Endodermal cell (in vitro differentiated cells): Measurements from ENCODE around the gene NAXE. TPM values are rescaled to one million over a fixed set of nuclear protein-coding genes. Genes with fewer than 3 reads are reported as not detected.

Source experiments
- DNase-seq: peaks from one replicate; pipeline ENCODE4 v3.0.0-alpha.2; 2017
- H3K27ac ChIP-seq: 2 replicates; pipeline ENCODE4 v1.5.1; 2013; ENCODE audit warnings: mild to moderate bottlenecking, low read depth, low read length, moderate library complexity
- H3K27me3 ChIP-seq: 2 replicates; pipeline ENCODE4 v1.6.1; 2013; ENCODE audit warnings: mild to moderate bottlenecking, low read length, moderate library complexity; ENCODE audit not compliant: insufficient read depth, control insufficient read depth, poor library complexity, severe bottlenecking
- H3K36me3 ChIP-seq: 2 replicates; pipeline ENCODE4 v1.7.0; 2013; ENCODE audit warnings: mild to moderate bottlenecking, low read length, moderate library complexity; ENCODE audit not compliant: control insufficient read depth, insufficient read depth
- H3K4me1 ChIP-seq: one replicate; pipeline ENCODE4 v1.7.0; 2013; ENCODE audit warnings: low read length; ENCODE audit not compliant: control insufficient read depth, insufficient read depth
- H3K4me3 ChIP-seq: 2 replicates; pipeline ENCODE4 v1.5.1; 2013; ENCODE audit warnings: mild to moderate bottlenecking, low read length, moderate library complexity
- H3K9ac ChIP-seq: 2 replicates; pipeline ENCODE4 v1.6.1; 2013; ENCODE audit warnings: mild to moderate bottlenecking, low read length, moderate library complexity; ENCODE audit not compliant: poor library complexity, severe bottlenecking; ENCODE audit errors: extremely low read depth
- H3K9me3 ChIP-seq: 2 replicates; pipeline ENCODE4 v1.6.1; 2013; ENCODE audit warnings: mild to moderate bottlenecking, low read length, moderate library complexity; ENCODE audit not compliant: control insufficient read depth
- H3K27ac Mint-ChIP-seq: 2 replicates; pipeline ENCODE4 v1.8.0; 2020; ENCODE audit warnings: mixed read lengths
- H3K27me3 Mint-ChIP-seq: 2 replicates; pipeline ENCODE4 v1.8.0; 2021; ENCODE audit warnings: mild to moderate bottlenecking, mixed read lengths; ENCODE audit not compliant: insufficient read depth
- H3K36me3 Mint-ChIP-seq: 2 replicates; pipeline ENCODE4 v1.8.0; 2020; ENCODE audit warnings: low read depth, mixed read lengths
- H3K4me1 Mint-ChIP-seq: 2 replicates; pipeline ENCODE4 v1.8.0; 2020; ENCODE audit warnings: mixed read lengths
- H3K4me3 Mint-ChIP-seq: 2 replicates; pipeline ENCODE4 v1.8.0; 2020; ENCODE audit warnings: mild to moderate bottlenecking, moderate library complexity, mixed read lengths
- H3K9me3 Mint-ChIP-seq: 2 replicates; pipeline ENCODE4 v1.8.0; 2020; ENCODE audit warnings: mild to moderate bottlenecking, mixed read lengths
- CTCF ChIP-seq: fragments of 200-600 bp; sonication (generic); conservative IDR thresholded peaks from 2 replicates; pipeline ENCODE4 v1.5.0; 2021; ENCODE audit warnings: antibody characterized with exemption, mild to moderate bottlenecking
- WGBS, 2 experiments: methylation state at CpG; one replicate each; pipeline versions ENCODE4 v1.1.5 to v1.1.7; 2013; ENCODE audit warnings: missing lambda C conversion rate in 2 of 2, mixed read lengths in 1 of 2; ENCODE audit not compliant: insufficient coverage in 1 of 2, insufficient read length in 1 of 2; 5-methylcytosine and 5-hydroxymethylcytosine counted together
- total RNA-seq, 2 donors: library from RNA; stranded (reverse); fragmentation: NEBNext Ultra II Directional in 1 of 2; extraction: Animal tissue kit (Norgen Biotek cat#: 25700) in 1 of 2; gene quantifications; 2 replicates in 1 of 2; 3 replicates in 1 of 2; pipeline ENCODE4 v1.2.1, GENCODE V29; 2021

NAXE gene
- total RNA-seq, 2 donors from 2014 or later, result 96.0 to 129 TPM

- no peaks in the 10 kb centered on the region for H3K27me3 ChIP-seq
- Mint-ChIP-seq H3K36me3 (peaks cover 32% of the 10 kb centered on the region), H3K4me1 (peaks cover 4% of the 10 kb centered on the region), H3K4me3 (no peak overlapping the region), H3K9me3 (no peaks in the 10 kb centered on the region), H3K27ac (no peak overlapping the region), H3K27me3 (no peaks in the 10 kb centered on the region)
- DNase-seq, result no peak
- no peaks in the 10 kb centered on the region for H3K4me1 ChIP-seq
- no peak for TF ChIP-seq CTCF
- H3K4me3 ChIP-seq, result no peak overlapping the region
- no peak overlapping the region for H3K27ac ChIP-seq
- peaks cover 45% of the 10 kb centered on the region for H3K36me3 ChIP-seq
- no peaks in the 10 kb centered on the region for H3K9me3 ChIP-seq
- WGBS, 2 experiments, result 78 to 95% methylated on average over 2 to 4 of the region's 4 CpGs
- no peak overlapping the region for H3K9ac ChIP-seq
These were observed 7.3 kb downstream of the NAXE start for GRCh38 chr1:156598731-156599432.

DNA sequence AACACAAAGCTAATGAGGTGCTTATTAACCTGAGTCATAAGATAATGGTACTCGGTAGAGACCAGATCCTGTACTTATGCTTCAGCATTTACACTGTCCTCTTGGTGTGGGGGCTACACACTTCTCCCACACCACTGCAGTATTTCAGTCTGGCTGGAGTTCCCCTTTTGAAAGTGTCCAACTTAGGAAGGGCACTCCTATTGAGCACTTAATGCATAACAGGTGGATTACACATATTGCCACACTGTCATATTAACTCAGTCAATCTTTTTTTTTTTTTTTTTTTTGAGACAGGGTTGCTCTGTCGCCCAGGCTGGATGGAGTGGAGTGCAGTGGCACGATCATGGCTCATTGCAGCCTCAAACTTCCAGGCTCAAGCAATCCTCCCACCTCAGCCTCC, 8.2 kb downstream of the NAXE start:
- Histone ChIP-seq H3K27me3 (no peaks in the 10 kb centered on the region), H3K36me3 (peaks cover 39% of the 10 kb centered on the region), H3K4me3 (no peak overlapping the region), H3K4me1 (no peaks in the 10 kb centered on the region), H3K9ac (no peak overlapping the region), H3K9me3 (no peaks in the 10 kb centered on the region), H3K27ac (no peak overlapping the region)
- Mint-ChIP-seq H3K27me3 (no peaks in the 10 kb centered on the region), H3K36me3 (peaks cover 29% of the 10 kb centered on the region), H3K4me1 (peaks cover 4% of the 10 kb centered on the region), H3K9me3 (no peaks in the 10 kb centered on the region), H3K27ac (no peak overlapping the region), H3K4me3 (peak overlapping the region; percentile 79)
- WGBS, 2 experiments, result 96 to 100% methylated on average over 3 of the region's 3 CpGs
- DNase-seq, result no peak
- peak; percentile 13 for TF ChIP-seq CTCF

GRCh38 chr1:156600733-156601121, 9.2 kb downstream of the NAXE start:
- Histone ChIP-seq H3K27me3 (no peaks in the 10 kb centered on the region), H3K9ac (peak overlapping the region; percentile 82), H3K4me1 (no peaks in the 10 kb centered on the region), H3K36me3 (peaks cover 34% of the 10 kb centered on the region), H3K4me3 (peak overlapping the region; percentile 94), H3K27ac (no peak overlapping the region), H3K9me3 (no peaks in the 10 kb centered on the region)
- Mint-ChIP-seq H3K27ac (peak overlapping the region; percentile 94), H3K9me3 (no peaks in the 10 kb centered on the region), H3K27me3 (no peaks in the 10 kb centered on the region), H3K4me1 (peaks cover 4% of the 10 kb centered on the region), H3K4me3 (peak overlapping the region; percentile 79), H3K36me3 (peaks cover 22% of the 10 kb centered on the region)
- no peak for TF ChIP-seq CTCF
- no peak for DNase-seq
- 3 to 8% methylated on average over 11 to 13 of the region's 13 CpGs for WGBS, 2 experiments
